GM21528 (cell line): ENCODE data around the gene NCAPG2.
A peak's percentile ranks its signal among the peaks of the same experiment; 100 is the strongest.

Source experiments
- ATAC-seq: cut with Tn5 transposase; IDR thresholded peaks from one replicate; pipeline ENCODE4 v1.9.1; 2021; ENCODE audit warnings: mild to moderate bottlenecking, moderate library complexity; ENCODE audit not compliant: unreplicated experiment, low FRiP score

NCAPG2 gene

GRCh38 chr7:158704524-158705233, at the start of gene NCAPG2:
Gene NCAPG2 (minus strand): TSS chr7:158704804. CDS start chr7:158701899, 2,905 bp downstream.
- ATAC-seq, result peak; percentile 97

- no peak for ATAC-seq
These were observed 49.3 kb upstream of the NCAPG2 start for GRCh38 chr7:158753900-158754299.

GRCh38 chr7:158751751-158752150, 47.1 kb upstream of the NCAPG2 start:
- ATAC-seq, result no peak

- no peak for ATAC-seq
These were observed 46.6 kb upstream of the NCAPG2 start for GRCh38 chr7:158751199-158751598.

GRCh38 chr7:158750702-158751101, 46.1 kb upstream of the NCAPG2 start:
- ATAC-seq, result no peak

GRCh38 chr7:158749396-158749795, 44.8 kb upstream of the NCAPG2 start:
- ATAC-seq, result no peak

- ATAC-seq, result no peak
These were observed 43.7 kb upstream of the NCAPG2 start for GRCh38 chr7:158748335-158748734.

GRCh38 chr7:158747408-158747807, 42.8 kb upstream of the NCAPG2 start:
- ATAC-seq, result no peak

- no peak for ATAC-seq
These were observed 42.4 kb upstream of the NCAPG2 start for GRCh38 chr7:158746957-158747356.

- no peak for ATAC-seq
These were observed 40.6 kb upstream of the NCAPG2 start for GRCh38 chr7:158745057-158745715.

GRCh38 chr7:158744070-158744469, 39.5 kb upstream of the NCAPG2 start:
- no peak for ATAC-seq

GRCh38 chr7:158743219-158743618, 38.6 kb upstream of the NCAPG2 start:
- ATAC-seq, result no peak

- ATAC-seq, result no peak
These were observed 37.6 kb upstream of the NCAPG2 start for GRCh38 chr7:158742065-158742821.

GRCh38 chr7:158741294-158741666, 36.7 kb upstream of the NCAPG2 start:
- no peak for ATAC-seq

- ATAC-seq, result no peak
These were observed 36.2 kb upstream of the NCAPG2 start for GRCh38 chr7:158740657-158741293.

- no peak for ATAC-seq
These were observed 35.5 kb upstream of the NCAPG2 start for GRCh38 chr7:158740013-158740656.

GRCh38 chr7:158738841-158739240, 34.2 kb upstream of the NCAPG2 start:
- no peak for ATAC-seq

- no peak for ATAC-seq
These were observed 32.6 kb upstream of the NCAPG2 start for GRCh38 chr7:158737064-158737695.

GRCh38 chr7:158735935-158736334, 31.3 kb upstream of the NCAPG2 start:
- no peak for ATAC-seq

GRCh38 chr7:158734861-158735260, 30.3 kb upstream of the NCAPG2 start:
- no peak for ATAC-seq
